H9 (cell line): ENCODE measurements around the gene CFL1. TPM values are rescaled to one million over a fixed set of nuclear protein-coding genes. Genes with fewer than 3 reads are reported as not detected.
"Not testable (repeated sequence)": the region's sequence is repeated elsewhere in the genome, so short reads cannot be mapped to it uniquely, and the experiment has no call there.

ENCODE experiments used
- DNase-seq: peaks from one replicate; pipeline ENCODE4 v3.0.0-alpha.2; 2017
- H2AFZ ChIP-seq: one replicate; pipeline ENCODE4 v1.6.1; 2013; ENCODE audit warnings: mild to moderate bottlenecking, low read length, control low read depth, moderate library complexity
- H2AK5ac ChIP-seq: 2 replicates; pipeline ENCODE4 v1.6.1; 2013; ENCODE audit warnings: low read length, control low read depth, mixed read lengths; ENCODE audit not compliant: insufficient read length
- H2BK120ac ChIP-seq: one replicate; pipeline ENCODE4 v1.6.1; 2013; ENCODE audit warnings: low read depth, mild to moderate bottlenecking, low read length, control low read depth, inconsistent platforms; ENCODE audit not compliant: poor library complexity, severe bottlenecking
- H2BK12ac ChIP-seq: 2 replicates; pipeline ENCODE4 v1.6.1; 2013; ENCODE audit warnings: low read length, control low read depth, mixed read lengths, low read depth; ENCODE audit not compliant: insufficient read length
- H2BK15ac ChIP-seq: 2 replicates; pipeline ENCODE4 v1.6.1; 2013; ENCODE audit warnings: low read depth, low read length, control low read depth
- H2BK20ac ChIP-seq: one replicate; pipeline ENCODE4 v1.6.1; 2013; ENCODE audit warnings: low read depth, mild to moderate bottlenecking, low read length, control low read depth, inconsistent platforms; ENCODE audit not compliant: poor library complexity, severe bottlenecking
- H2BK5ac ChIP-seq: 2 replicates; pipeline ENCODE4 v1.6.1; 2013; ENCODE audit warnings: low read length, control low read depth, mixed read lengths; ENCODE audit not compliant: insufficient read length
- H3K14ac ChIP-seq: 2 replicates; pipeline ENCODE4 v1.6.1; 2013; ENCODE audit warnings: low read length, control low read depth; ENCODE audit not compliant: insufficient read depth
- H3K18ac ChIP-seq: 2 replicates; pipeline ENCODE4 v1.6.1; 2013; ENCODE audit warnings: low read depth, mild to moderate bottlenecking, mixed read lengths, low read length, control low read depth; ENCODE audit not compliant: insufficient read length
- H3K23ac ChIP-seq: 2 replicates; pipeline ENCODE4 v1.6.1; 2013; ENCODE audit warnings: low read length, control low read depth, mixed read lengths, low read depth; ENCODE audit not compliant: insufficient read length
- H3K23me2 ChIP-seq: 2 replicates; pipeline ENCODE4 v1.6.1; 2013; ENCODE audit warnings: low read depth, mild to moderate bottlenecking, mixed read lengths, low read length, control low read depth; ENCODE audit not compliant: insufficient read length, poor library complexity, severe bottlenecking
- H3K27ac ChIP-seq: 2 replicates; pipeline ENCODE4 v1.5.1; 2013; ENCODE audit warnings: low read length, control low read depth, mixed read lengths, low read depth; ENCODE audit not compliant: insufficient read length
- H3K27me3 ChIP-seq: 2 replicates; pipeline ENCODE4 v1.6.1; 2013; ENCODE audit warnings: low read length, control low read depth, inconsistent platforms; ENCODE audit not compliant: insufficient read depth
- H3K4ac ChIP-seq: 2 replicates; pipeline ENCODE4 v1.6.1; 2013; ENCODE audit warnings: low read depth, mild to moderate bottlenecking, control low read depth, inconsistent platforms, low read length, moderate library complexity
- H3K4me1 ChIP-seq: 2 replicates; pipeline ENCODE4 v1.6.1; 2013; ENCODE audit warnings: low read length, control low read depth, inconsistent platforms; ENCODE audit not compliant: insufficient read depth
- H3K4me2 ChIP-seq: 2 replicates; pipeline ENCODE4 v1.6.1; 2013; ENCODE audit warnings: low read length, control low read depth, mixed read lengths; ENCODE audit not compliant: insufficient read length, insufficient read depth
- H3K56ac ChIP-seq: 2 replicates; pipeline ENCODE4 v1.6.1; 2013; ENCODE audit warnings: low read depth, mild to moderate bottlenecking, mixed read lengths, low read length, control low read depth; ENCODE audit not compliant: insufficient read length
- H3K79me1 ChIP-seq: 2 replicates; pipeline ENCODE4 v1.6.1; 2013; ENCODE audit warnings: low read depth, mild to moderate bottlenecking, moderate library complexity, low read length, control low read depth, inconsistent platforms; ENCODE audit not compliant: insufficient read depth, poor library complexity, severe bottlenecking
- H3K79me2 ChIP-seq: 2 replicates; pipeline ENCODE4 v1.6.1; 2013; ENCODE audit warnings: low read length, control low read depth, inconsistent platforms; ENCODE audit not compliant: insufficient read depth
- H3K9ac ChIP-seq: 2 replicates; pipeline ENCODE4 v1.6.1; 2013; ENCODE audit warnings: low read length, control low read depth, mixed read lengths; ENCODE audit not compliant: insufficient read length; ENCODE audit errors: extremely low read depth
- H3K9me3 ChIP-seq: one replicate; pipeline ENCODE4 v1.6.1; 2013; ENCODE audit warnings: low read depth, low read length, inconsistent platforms; ENCODE audit not compliant: control insufficient read depth
- H3T11ph ChIP-seq: one replicate; pipeline ENCODE4 v1.6.1; 2013; ENCODE audit warnings: mild to moderate bottlenecking, low read length, control low read depth, inconsistent platforms
- H4K20me1 ChIP-seq: one replicate; pipeline ENCODE4 v1.6.1; 2013; ENCODE audit not compliant: control insufficient read depth, insufficient read length, insufficient read depth
- H4K5ac ChIP-seq: 2 replicates; pipeline ENCODE4 v1.6.1; 2013; ENCODE audit warnings: low read depth, mild to moderate bottlenecking, mixed read lengths, low read length, control low read depth; ENCODE audit not compliant: insufficient read length
- H4K8ac ChIP-seq: replicated peaks from 2 replicates; pipeline ENCODE4 v1.6.1; 2013; ENCODE audit warnings: low read length, control low read depth, mixed read lengths, low read depth; ENCODE audit not compliant: insufficient read length
- H4K91ac ChIP-seq: 2 replicates; pipeline ENCODE4 v1.6.1; 2013; ENCODE audit warnings: low read depth, mild to moderate bottlenecking, moderate library complexity, mixed read lengths, low read length, control low read depth; ENCODE audit not compliant: insufficient read length
- H3K27ac Mint-ChIP-seq, 3 experiments: 2 replicates in 2 of 3; 3 replicates in 1 of 3; pipeline ENCODE4 v1.8.0; 2020 to 2021; ENCODE audit warnings: mixed read lengths in 3 of 3, mild to moderate bottlenecking in 1 of 3, moderate library complexity in 1 of 3
- H3K27me3 Mint-ChIP-seq: 2 replicates; pipeline ENCODE4 v1.8.0; 2021; ENCODE audit warnings: low read depth, mild to moderate bottlenecking, moderate library complexity, mixed read lengths
- H3K36me3 Mint-ChIP-seq, 3 experiments: 2 replicates in 2 of 3; 3 replicates in 1 of 3; pipeline ENCODE4 v1.8.0; 2020 to 2021; ENCODE audit warnings: low read depth in 3 of 3, mixed read lengths in 3 of 3; ENCODE audit not compliant: insufficient read depth in 1 of 3
- H3K4me1 Mint-ChIP-seq, 2 experiments: 2 replicates each; pipeline ENCODE4 v1.8.0; 2020; ENCODE audit warnings: mixed read lengths in 2 of 2
- H3K4me3 Mint-ChIP-seq, 2 experiments: 2 replicates in 1 of 2; 3 replicates in 1 of 2; pipeline ENCODE4 v1.8.0; 2020 to 2021; ENCODE audit warnings: mild to moderate bottlenecking in 2 of 2, mixed read lengths in 2 of 2, moderate library complexity in 1 of 2
- H3K9me3 Mint-ChIP-seq, 2 experiments: 2 replicates in 1 of 2; 3 replicates in 1 of 2; pipeline ENCODE4 v1.8.0; 2020; ENCODE audit warnings: mild to moderate bottlenecking in 2 of 2, mixed read lengths in 2 of 2, moderate library complexity in 1 of 2
- CTCF ChIP-seq: fragments of 200-600 bp; sonication (generic); conservative IDR thresholded peaks from 3 replicates; pipeline ENCODE4 v1.8.0; 2021; ENCODE audit warnings: antibody characterized with exemption, mild to moderate bottlenecking
- WGBS: extraction: QIAGEN DNeasy Blood & Tissue Kit; methylation state at CpG from one replicate; pipeline ENCODE4 v1.1.7; 2013; ENCODE audit warnings: missing lambda C conversion rate, low lambda C conversion rate, mixed read lengths; ENCODE audit not compliant: insufficient read length; ENCODE audit errors: extremely low coverage; 5-methylcytosine and 5-hydroxymethylcytosine counted together
- total RNA-seq: library from RNA; stranded (reverse); gene quantifications from 2 replicates; pipeline ENCODE4 v1.2.1, GENCODE V29; 2021

The CFL1 gene
- total RNA-seq, 1 experiment from 2014 or later, result 1,107 TPM

- no peak overlapping the region for H3T11ph ChIP-seq
- no peak overlapping the region for H3K4ac ChIP-seq
- Mint-ChIP-seq H3K4me1 (peaks cover 34 to 42% of the 10 kb centered on the region in 2 experiments), H3K27me3 (peaks cover 28% of the 10 kb centered on the region), H3K36me3 (peaks cover 0 to 36% (median 0%) of the 10 kb centered on the region in 3 experiments; a peak in 3 of 7 replicates), H3K27ac (peak overlapping the region in 1 of 3 experiments; percentile 68; a peak in 2 of 7 replicates), H3K9me3 (peaks cover 2 to 4% of the 10 kb centered on the region in 2 experiments; a peak in 2 of 5 replicates), H3K4me3 (peak overlapping the region; percentile 75 to 88)
- no peak overlapping the region for H3K23ac ChIP-seq
- H2AK5ac ChIP-seq, result no peak overlapping the region
- H4K91ac ChIP-seq, result no peak overlapping the region
- H3K27me3 ChIP-seq, result peaks cover 6% of the 10 kb centered on the region; the same call in 1 of the 2 replicates
- no peak overlapping the region for H2BK20ac ChIP-seq
- H3K27ac ChIP-seq, result no peak overlapping the region
- no CpG with 5 or more reads among the region's 10 CpGs for whole genome bisulfite sequencing
- no peak overlapping the region for H3K9ac ChIP-seq
- H2BK15ac ChIP-seq, result no peak overlapping the region
- no peak overlapping the region for H3K18ac ChIP-seq
- H3K79me1 ChIP-seq, result no peaks in the 10 kb centered on the region
- H3K79me2 ChIP-seq, result no peaks in the 10 kb centered on the region; the same call in 1 of the 2 replicates
- TF ChIP-seq CTCF, result no peak
- no peak overlapping the region for H3K56ac ChIP-seq
- H2BK5ac ChIP-seq, result no peak overlapping the region
- no peak overlapping the region for H4K5ac ChIP-seq
- H3K4me1 ChIP-seq, result peaks cover 7% of the 10 kb centered on the region; the same call in 1 of the 2 replicates
- H4K20me1 ChIP-seq, result no peaks in the 10 kb centered on the region
- H3K4me2 ChIP-seq, result peak overlapping the region; percentile 70
- no peak overlapping the region for H3K14ac ChIP-seq
- peaks cover 23% of the 10 kb centered on the region for H3K23me2 ChIP-seq
- H3K9me3 ChIP-seq, result no peaks in the 10 kb centered on the region
- H2AFZ ChIP-seq, result no peak overlapping the region
- H2BK120ac ChIP-seq, result no peak overlapping the region
- no peak overlapping the region for H4K8ac ChIP-seq
- H2BK12ac ChIP-seq, result no peak overlapping the region
- DNase-seq, result no peak
Measured at GRCh38 chr11:65892661-65893317, 34.8 kb upstream of the CFL1 start.

- H3K9ac ChIP-seq, H3K79me1 ChIP-seq, H4K5ac ChIP-seq, H4K8ac ChIP-seq, H3K56ac ChIP-seq, H3K23ac ChIP-seq, H3K79me2 ChIP-seq, H3K4me1 ChIP-seq, H3K27ac ChIP-seq, H3K18ac ChIP-seq, H3K9me3 Mint-ChIP-seq, H2BK120ac ChIP-seq, H3K14ac ChIP-seq, H2AFZ ChIP-seq, H3T11ph ChIP-seq, H3K27me3 ChIP-seq, H2BK12ac ChIP-seq, H2BK15ac ChIP-seq, H3K4ac ChIP-seq, DNase-seq, H2AK5ac ChIP-seq, H2BK20ac ChIP-seq, H2BK5ac ChIP-seq, H4K20me1 ChIP-seq, H4K91ac ChIP-seq, H3K9me3 ChIP-seq: not testable (repeated sequence)
- WGBS, result no CpG with 5 or more reads among the region's 5 CpGs
- H3K36me3 Mint-ChIP-seq, result peaks cover 0 to 36% (median 4%) of the 10 kb centered on the region in 3 experiments; a peak in 5 of 7 replicates
- peaks cover 21% of the 10 kb centered on the region for H3K27me3 Mint-ChIP-seq
- H3K23me2 ChIP-seq, result peaks cover 23% of the 10 kb centered on the region
- peaks cover 39 to 48% of the 10 kb centered on the region in 2 experiments for H3K4me1 Mint-ChIP-seq
- H3K27ac Mint-ChIP-seq, result peak overlapping the region in 2 of 3 experiments; percentile 44 to 68; a peak in 3 of 7 replicates
- peak overlapping the region; percentile 75 to 88 for H3K4me3 Mint-ChIP-seq
- H3K4me2 ChIP-seq, result peak overlapping the region; percentile 70
Measured at GRCh38 chr11:65892137-65892540, 34.2 kb upstream of the CFL1 start.
